NB4 (cell line): ENCODE measurements around the gene BLTP3B.

Experiments
- DNase-seq: peaks from one replicate; pipeline ENCODE4 v3.0.0; 2010; ENCODE audit warnings: low read depth
- H3K4me3 ChIP-seq: one replicate; pipeline ENCODE4 v1.5.1; 2011; ENCODE audit warnings: mild to moderate bottlenecking, low read depth, low read length, moderate library complexity
- MYC ChIP-seq: IDR thresholded peaks from 2 replicates; pipeline ENCODE4 v1.6.1; 2011; ENCODE audit warnings: low read depth, low read length
- POLR2A ChIP-seq: IDR thresholded peaks from 2 replicates; pipeline ENCODE4 v1.6.1; 2011; ENCODE audit warnings: mild to moderate bottlenecking; ENCODE audit not compliant: insufficient read length; ENCODE audit errors: extremely low read depth
- TF ChIP-seq, protein P1 (sequence below): IDR thresholded peaks from 2 replicates; pipeline ENCODE4 v1.6.1; 2011; ENCODE audit warnings: low read depth, low read length
- TF ChIP-seq, protein P2 (sequence below): IDR thresholded peaks from one replicate; pipeline ENCODE4 v1.5.1; 2012; ENCODE audit warnings: low read depth, low read length

Gene BLTP3B

DNA sequence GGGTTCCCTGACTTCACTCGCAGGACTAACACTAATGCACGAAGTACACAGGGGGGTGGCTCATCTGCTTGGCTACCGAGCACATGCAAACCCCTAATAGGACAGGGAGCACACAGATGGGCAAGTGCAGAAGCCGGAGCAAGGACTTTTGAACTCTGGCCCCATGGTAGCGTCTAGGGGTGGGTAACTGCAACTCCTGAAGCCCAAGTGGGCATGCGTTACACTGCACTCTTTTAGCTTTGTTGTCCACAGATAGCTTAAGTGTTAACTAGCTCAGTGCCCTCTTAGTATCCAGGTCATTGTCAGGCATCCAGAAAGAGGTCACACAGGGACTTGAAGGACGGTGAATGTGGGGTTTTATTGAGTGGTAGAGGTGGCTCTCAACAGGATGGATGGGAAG is 3.0 kb upstream of the BLTP3B start:
- TF ChIP-seq MYC (no peak), POLR2A (no peak)
- TF ChIP-seq, protein P1, sequence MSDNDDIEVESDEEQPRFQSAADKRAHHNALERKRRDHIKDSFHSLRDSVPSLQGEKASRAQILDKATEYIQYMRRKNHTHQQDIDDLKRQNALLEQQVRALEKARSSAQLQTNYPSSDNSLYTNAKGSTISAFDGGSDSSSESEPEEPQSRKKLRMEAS, result no peak
- TF ChIP-seq, protein P2, sequence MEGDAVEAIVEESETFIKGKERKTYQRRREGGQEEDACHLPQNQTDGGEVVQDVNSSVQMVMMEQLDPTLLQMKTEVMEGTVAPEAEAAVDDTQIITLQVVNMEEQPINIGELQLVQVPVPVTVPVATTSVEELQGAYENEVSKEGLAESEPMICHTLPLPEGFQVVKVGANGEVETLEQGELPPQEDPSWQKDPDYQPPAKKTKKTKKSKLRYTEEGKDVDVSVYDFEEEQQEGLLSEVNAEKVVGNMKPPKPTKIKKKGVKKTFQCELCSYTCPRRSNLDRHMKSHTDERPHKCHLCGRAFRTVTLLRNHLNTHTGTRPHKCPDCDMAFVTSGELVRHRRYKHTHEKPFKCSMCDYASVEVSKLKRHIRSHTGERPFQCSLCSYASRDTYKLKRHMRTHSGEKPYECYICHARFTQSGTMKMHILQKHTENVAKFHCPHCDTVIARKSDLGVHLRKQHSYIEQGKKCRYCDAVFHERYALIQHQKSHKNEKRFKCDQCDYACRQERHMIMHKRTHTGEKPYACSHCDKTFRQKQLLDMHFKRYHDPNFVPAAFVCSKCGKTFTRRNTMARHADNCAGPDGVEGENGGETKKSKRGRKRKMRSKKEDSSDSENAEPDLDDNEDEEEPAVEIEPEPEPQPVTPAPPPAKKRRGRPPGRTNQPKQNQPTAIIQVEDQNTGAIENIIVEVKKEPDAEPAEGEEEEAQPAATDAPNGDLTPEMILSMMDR, result no peak
- H3K4me3 ChIP-seq, result no peak overlapping the region
- no peak for DNase-seq

DNA sequence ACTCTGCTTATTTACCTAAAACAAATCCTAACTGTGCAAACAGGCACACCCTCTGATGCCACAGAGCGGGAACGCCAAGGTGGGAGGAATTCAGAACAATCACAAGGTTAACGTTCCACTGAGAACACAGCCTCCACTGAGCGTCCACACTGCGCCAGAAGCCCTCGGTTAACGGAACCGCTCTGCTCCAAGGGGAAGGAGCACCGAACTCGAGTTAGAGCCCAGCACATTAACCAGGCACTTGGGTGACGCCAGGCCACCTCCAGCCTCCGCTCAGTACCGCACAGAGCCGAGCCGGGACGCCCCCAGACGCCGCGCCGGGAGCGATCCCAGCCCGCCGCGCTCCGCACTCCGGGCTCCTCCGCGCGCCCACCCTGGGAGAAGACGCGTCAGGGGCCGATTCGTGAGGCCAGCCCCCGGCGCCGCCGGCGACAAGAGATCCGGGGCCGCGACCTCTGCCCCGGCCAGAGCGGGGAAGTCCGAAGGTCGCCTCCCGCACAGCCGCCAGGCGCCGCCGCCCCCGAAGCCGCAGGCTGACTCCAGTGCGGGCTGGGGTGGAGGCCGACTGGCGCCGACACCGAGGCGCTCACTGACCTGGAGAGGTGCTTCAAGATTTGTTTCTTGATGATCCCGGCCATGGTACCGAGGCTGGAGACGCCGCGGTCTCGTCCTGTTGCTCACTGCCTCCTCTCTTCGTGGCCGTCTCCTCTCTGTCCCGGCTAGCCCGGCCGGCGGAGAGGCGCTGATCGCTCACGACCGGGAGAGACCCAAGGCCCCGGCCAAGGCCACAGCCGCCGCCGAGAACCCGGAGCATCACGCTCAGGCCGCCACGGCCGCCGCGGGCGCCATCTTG is 450 bp downstream of the BLTP3B start:
- peak; percentile 64 for DNase-seq
- peak overlapping the region; percentile 85 for H3K4me3 ChIP-seq
- TF ChIP-seq MYC (peak; percentile 22; the same call in 1 of the 2 replicates), POLR2A (peak; percentile 93)
- TF ChIP-seq, protein P2, result no peak

DNA sequence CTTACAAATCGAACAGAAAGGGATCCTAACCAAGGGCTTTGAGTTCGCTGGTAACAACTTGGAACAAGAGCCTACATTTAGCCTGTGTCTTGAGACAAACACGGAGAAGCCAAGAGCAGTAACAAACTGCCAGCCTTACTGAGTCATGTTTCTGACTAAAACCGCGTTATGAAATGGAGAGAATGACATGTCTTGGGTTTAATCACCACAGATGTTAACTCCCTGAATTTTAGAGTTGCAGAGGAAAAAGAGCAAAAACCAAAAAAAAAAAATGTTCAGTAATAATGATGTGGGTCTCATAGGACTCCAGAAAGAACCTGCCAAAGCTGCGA is 1.0 kb downstream of the BLTP3B start:
- TF ChIP-seq MYC, result no peak
- no peak for TF ChIP-seq POLR2A
- TF ChIP-seq, protein P1, result no peak
- TF ChIP-seq, protein P2, result no peak
- peak overlapping the region; percentile 85 for H3K4me3 ChIP-seq
- DNase-seq, result peak; percentile 93

DNA sequence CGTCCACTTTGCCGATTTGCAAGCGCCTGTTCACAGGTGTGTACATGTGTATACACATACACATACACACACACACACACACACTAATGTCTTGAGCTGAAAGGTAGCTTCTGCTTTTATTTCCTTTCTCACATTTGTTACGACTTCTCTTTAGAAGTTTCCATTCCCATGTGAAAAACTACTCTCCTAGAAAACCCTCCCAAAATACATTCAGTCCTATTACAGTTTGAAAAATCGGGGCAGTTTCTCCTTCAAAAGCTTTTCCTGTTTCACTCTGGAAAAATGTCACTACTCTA is 3.9 kb downstream of the BLTP3B start:
- no peak for DNase-seq
- H3K4me3 ChIP-seq, result peak overlapping the region; percentile 10
- TF ChIP-seq, protein P1, result no peak
- TF ChIP-seq MYC (no peak), POLR2A (no peak)
- TF ChIP-seq, protein P2, result no peak

DNA sequence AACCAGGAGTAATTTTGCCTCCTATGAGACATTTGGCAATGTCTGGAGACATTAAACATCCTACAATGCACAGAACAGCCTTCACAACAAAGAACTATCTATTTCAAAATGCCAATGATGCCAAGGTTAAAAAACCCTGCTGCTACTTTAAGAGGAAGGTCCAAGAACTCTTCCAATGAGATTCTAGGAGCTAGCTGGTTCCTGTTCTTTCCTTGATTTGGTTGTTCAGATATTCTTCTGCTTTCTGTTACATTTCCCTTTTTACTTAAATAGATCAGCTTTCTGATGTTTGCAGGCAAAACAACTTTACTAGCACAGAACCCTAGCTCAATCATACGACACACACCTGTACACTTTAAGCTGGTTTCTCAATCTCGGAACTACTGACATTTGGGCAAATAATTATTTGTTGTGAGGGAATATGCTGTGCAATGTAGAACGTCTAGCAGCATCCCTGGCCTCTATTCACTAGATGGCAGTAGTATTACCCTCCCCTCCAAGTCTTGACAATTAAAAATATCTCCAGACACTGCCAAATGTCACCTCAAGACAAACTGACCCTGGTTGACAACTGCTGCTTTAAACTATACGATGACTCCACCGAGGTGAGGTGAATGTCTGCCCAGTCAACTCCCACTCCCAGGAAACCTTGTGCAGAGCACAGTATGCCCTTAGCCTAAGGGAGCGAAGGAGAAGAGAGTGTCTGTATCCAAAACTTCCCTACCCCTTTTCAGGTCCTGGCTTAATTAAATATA is 4.4 kb downstream of the BLTP3B start:
- peak overlapping the region; percentile 10 for H3K4me3 ChIP-seq
- TF ChIP-seq, protein P1, result no peak
- TF ChIP-seq, protein P2, result peak; percentile 59
- DNase-seq, result peak; percentile 72
